HG03558 (cell line): ENCODE results near the gene FSIP1.

ENCODE experiments used
- ATAC-seq: cut with Tn5 transposase; IDR thresholded peaks from one replicate; pipeline ENCODE4 v1.9.1; 2021; ENCODE audit warnings: moderate number of reproducible peaks; ENCODE audit not compliant: unreplicated experiment; ENCODE audit errors: extremely low read depth

The FSIP1 gene

GRCh38 chr15:39658740-39659139 lies 123.9 kb downstream of the FSIP1 start:
- ATAC-seq, result no peak

- no peak for ATAC-seq
Observed at GRCh38 chr15:39657668-39658067, 125.0 kb downstream of the FSIP1 start.

- ATAC-seq, result no peak
Observed at GRCh38 chr15:39657181-39657580, 125.5 kb downstream of the FSIP1 start.

GRCh38 chr15:39654304-39654703 lies 128.3 kb downstream of the FSIP1 start:
- no peak for ATAC-seq

- no peak for ATAC-seq
Observed at GRCh38 chr15:39651881-39652280, 130.8 kb downstream of the FSIP1 start.

GRCh38 chr15:39651295-39651694 lies 131.3 kb downstream of the FSIP1 start:
- no peak for ATAC-seq

- no peak for ATAC-seq
Observed at GRCh38 chr15:39649757-39650156, 132.9 kb downstream of the FSIP1 start.

GRCh38 chr15:39646425-39646824 lies 136.2 kb downstream of the FSIP1 start:
- no peak for ATAC-seq

GRCh38 chr15:39645976-39646257 lies 136.7 kb downstream of the FSIP1 start:
- ATAC-seq, result no peak

GRCh38 chr15:39645138-39645975 lies 137.3 kb downstream of the FSIP1 start:
- no peak for ATAC-seq

- ATAC-seq, result no peak
Observed at GRCh38 chr15:39644136-39644535, 138.5 kb downstream of the FSIP1 start.

- no peak for ATAC-seq
Observed at GRCh38 chr15:39643727-39644126, 138.9 kb downstream of the FSIP1 start.

GRCh38 chr15:39642011-39642640 lies 140.5 kb downstream of the FSIP1 start:
- no peak for ATAC-seq

- ATAC-seq, result no peak
Observed at GRCh38 chr15:39641191-39641889, 141.3 kb downstream of the FSIP1 start.

- no peak for ATAC-seq
Observed at GRCh38 chr15:39640665-39641064, 142.0 kb downstream of the FSIP1 start.

GRCh38 chr15:39639037-39639436 lies 143.6 kb downstream of the FSIP1 start:
- ATAC-seq, result no peak

GRCh38 chr15:39638041-39638440 lies 144.6 kb downstream of the FSIP1 start:
- ATAC-seq, result no peak

- ATAC-seq, result no peak
Observed at GRCh38 chr15:39631357-39631756, 151.3 kb downstream of the FSIP1 start.

GRCh38 chr15:39629906-39630305 lies 152.7 kb downstream of the FSIP1 start:
- no peak for ATAC-seq

- ATAC-seq, result no peak
Observed at GRCh38 chr15:39629371-39629770, 153.3 kb downstream of the FSIP1 start.

GRCh38 chr15:39628546-39629257 lies 153.9 kb downstream of the FSIP1 start:
- ATAC-seq, result no peak
